ENCODE results near the gene XRCC5. TPM values are rescaled to one million over a fixed set of nuclear protein-coding genes. Genes with fewer than 3 reads are reported as not detected.

Gene XRCC5
- total and polyA plus RNA-seq, 2 donors (not counting 3 experiments of a cell fraction or from before 2014, with no cell fraction given): 267 to 319 TPM

GRCh38 chr2:216222650-216223352 lies 113.7 kb downstream of the XRCC5 start:
- CTCF ChIA-PET: interaction anchor here (0.7 to 2.6 kb wide), 11 partner anchors 64 to 444 kb away, joined by 3 to 44 read pairs (median 4); partner anchors contain the start of genes MARCHF4 and SMARCAL1
- BruUV-seq (replicated peaks): no TSS peak
- no peak overlapping the region for H3K4me2 ChIP-seq (ENCODE audit: insufficient read depth, low read length)

More at GRCh38 chr2:216222650-216223352, 113.7 kb downstream of the XRCC5 start:
- H3K27ac ChIP-seq (ENCODE audit: insufficient read depth, low read depth, low read length): no peak overlapping the region
- TF ChIP-seq MAX (IDR thresholded peaks at IDR 0.05; ENCODE audit: insufficient read depth, insufficient read length): no peak
- peak; percentile 20 for TF ChIP-seq FOS (IDR thresholded peaks at IDR 0.05; ENCODE audit: borderline replicate concordance, insufficient read depth, low read length)
- TF ChIP-seq GATA2 (IDR thresholded peaks at IDR 0.05; ENCODE audit: insufficient read depth, insufficient read length, low read depth, low read length): no peak
- no peak for TF ChIP-seq POLR2AphosphoS5 (IDR thresholded peaks at IDR 0.05; ENCODE audit: insufficient read depth, low read depth, low read length)
- TF ChIP-seq CTCF (IDR thresholded peaks at IDR 0.05; ENCODE audit: extremely low read depth in 1 of 2, insufficient read depth in 1 of 2, low read depth in 1 of 2, low read length in 2 of 2): peak; percentile 9 to 26
- no peak for TF ChIP-seq JUN (IDR thresholded peaks at IDR 0.05; ENCODE audit: borderline replicate concordance, insufficient read depth, insufficient read length, low read depth)
- no peak for TF ChIP-seq EZH2 (IDR thresholded peaks at IDR 0.05; ENCODE audit: borderline replicate concordance, low read depth, low read length, severe bottlenecking)
- no peak for TF ChIP-seq MYC (IDR thresholded peaks at IDR 0.05; ENCODE audit: low read depth, low read length)
- TF ChIP-seq POLR2A (IDR thresholded peaks at IDR 0.05; ENCODE audit: low read depth, low read length): no peak
- POLR2A ChIA-PET: no interaction called here
- FAIRE-seq: peak; percentile 77
- no peak overlapping the region for H3K4me3 ChIP-seq (replicated peaks in 1 of 3; ENCODE audit: insufficient read depth in 1 of 3, low read depth in 1 of 3, low read length in 3 of 3)
- dilution Hi-C loops (cut with MboI; ENCODE audit: extremely low pct_ligation_motif_present, low sequenced_read_pairs) (no loop called here), intact Hi-C loops (cut with micrococcal nuclease) (loop anchor here (2.0 to 5.0 kb wide), 5 partner anchors 64 to 444 kb away; partner anchors contain the start of gene RPL37A)
- no peaks in the 10 kb centered on the region for H3K36me3 ChIP-seq (ENCODE audit: control insufficient read depth in 2 of 2, extremely low read depth in 1 of 2, insufficient read depth in 2 of 2, low read length in 2 of 2)
- H3K9ac ChIP-seq (replicated peaks; ENCODE audit: extremely low read depth, insufficient read depth, low read length): no peak overlapping the region
- no peaks in the 10 kb centered on the region for H3K79me2 ChIP-seq (ENCODE audit: control insufficient read depth, insufficient read depth, low read length)
- H3K4me1 ChIP-seq (ENCODE audit: control insufficient read depth, extremely low read depth, insufficient read depth, low read length): peaks cover 30% of the 10 kb centered on the region
- H3K9me3 ChIP-seq (replicated peaks; ENCODE audit: control insufficient read depth, insufficient read depth, low read length): no peaks in the 10 kb centered on the region
- H2AFZ ChIP-seq (ENCODE audit: low read depth, low read length): no peak overlapping the region
- no peaks in the 10 kb centered on the region for H3K9me1 ChIP-seq (replicated peaks; ENCODE audit: control insufficient read depth, extremely low read depth, insufficient read depth, low read length)
- no peaks in the 10 kb centered on the region for H4K20me1 ChIP-seq (replicated peaks; ENCODE audit: control insufficient read depth, extremely low read depth, insufficient read depth, low read length)
- no peaks in the 10 kb centered on the region for H3K27me3 ChIP-seq (ENCODE audit: control insufficient read depth in 2 of 2, insufficient read depth in 2 of 2, low read length in 2 of 2)
- peak; percentile 32 for DNase-seq (ENCODE audit: low read depth, low spot score)

All from endothelial cell of umbilical vein (primary cell).